Erythroblast (primary cell): Measurements from ENCODE around the gene ANHX.

ENCODE experiments used
- DNase-seq, 2 experiments: peaks; one replicate each; lab custom pipeline; 2025; lab: John Stamatoyannopoulos, UW
- GATA1 ChIP-seq: IDR thresholded peaks from 2 replicates; pipeline ENCODE4 v1.6.1; 2011; ENCODE audit warnings: low read depth, mild to moderate bottlenecking, control low read depth, low read length, moderate library complexity
- POLR2A ChIP-seq: IDR thresholded peaks from 2 replicates; pipeline ENCODE4 v1.6.1; 2011; ENCODE audit warnings: mild to moderate bottlenecking, low read length

The ANHX gene

DNA sequence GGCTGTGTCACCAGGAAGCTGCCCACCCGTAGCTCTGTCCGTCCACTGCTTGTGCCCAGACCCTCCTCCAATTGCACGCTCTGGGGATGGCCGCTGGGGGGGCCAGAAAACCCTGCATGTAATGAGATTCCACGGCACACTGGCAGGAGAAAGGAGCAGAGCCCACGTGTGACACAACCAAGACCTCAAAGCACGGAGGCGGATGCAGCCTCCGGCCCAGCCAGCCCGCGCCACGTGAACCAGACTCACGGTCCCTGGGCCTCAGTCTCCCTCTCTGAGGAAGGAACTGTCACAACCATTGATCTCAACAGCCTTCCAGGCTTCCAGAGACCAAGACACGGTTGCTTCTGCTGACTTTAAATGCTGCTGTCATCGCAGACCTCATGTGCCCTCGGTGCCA is 14.4 kb downstream of the ANHX start:
- no peak for DNase-seq
- no peak for TF ChIP-seq GATA1

GRCh38 chr12:133220521-133220920 is 15.2 kb downstream of the ANHX start:
- DNase-seq = no peak
- TF ChIP-seq POLR2A = no peak
- no peak for TF ChIP-seq GATA1

- no peak for DNase-seq
- TF ChIP-seq GATA1 (no peak), POLR2A (no peak)
Observed at GRCh38 chr12:133217219-133217618, 18.5 kb downstream of the ANHX start.

DNA sequence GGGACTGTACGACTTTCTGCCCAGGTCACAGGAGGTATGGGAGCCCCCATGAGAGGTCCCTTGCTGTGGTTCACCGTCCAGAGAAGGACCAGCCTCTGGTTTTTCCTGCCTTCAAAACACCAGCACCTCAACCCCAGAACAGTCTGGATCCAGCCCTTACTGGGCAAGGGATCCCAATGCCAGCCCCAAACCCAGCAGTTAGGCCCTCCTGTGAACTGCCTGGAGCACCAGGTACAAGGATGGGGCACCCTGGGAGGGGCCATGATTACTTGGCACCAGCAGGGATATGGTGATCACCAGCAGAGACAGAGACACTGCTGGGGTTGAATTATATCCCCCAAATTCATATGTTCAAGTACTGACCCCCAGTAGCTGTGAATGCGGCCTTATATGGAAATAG is 20.0 kb downstream of the ANHX start:
- TF ChIP-seq GATA1 (no peak), POLR2A (no peak)
- DNase-seq = no peak

- TF ChIP-seq POLR2A = no peak
- TF ChIP-seq GATA1 = no peak
- DNase-seq = no peak
Observed at GRCh38 chr12:133206390-133206789, 29.3 kb downstream of the ANHX start.

- peak; percentile 26 to 30 for DNase-seq
- TF ChIP-seq GATA1 (no peak), POLR2A (no peak)
Observed at GRCh38 chr12:133204264-133204603, 31.4 kb downstream of the ANHX start.

DNA sequence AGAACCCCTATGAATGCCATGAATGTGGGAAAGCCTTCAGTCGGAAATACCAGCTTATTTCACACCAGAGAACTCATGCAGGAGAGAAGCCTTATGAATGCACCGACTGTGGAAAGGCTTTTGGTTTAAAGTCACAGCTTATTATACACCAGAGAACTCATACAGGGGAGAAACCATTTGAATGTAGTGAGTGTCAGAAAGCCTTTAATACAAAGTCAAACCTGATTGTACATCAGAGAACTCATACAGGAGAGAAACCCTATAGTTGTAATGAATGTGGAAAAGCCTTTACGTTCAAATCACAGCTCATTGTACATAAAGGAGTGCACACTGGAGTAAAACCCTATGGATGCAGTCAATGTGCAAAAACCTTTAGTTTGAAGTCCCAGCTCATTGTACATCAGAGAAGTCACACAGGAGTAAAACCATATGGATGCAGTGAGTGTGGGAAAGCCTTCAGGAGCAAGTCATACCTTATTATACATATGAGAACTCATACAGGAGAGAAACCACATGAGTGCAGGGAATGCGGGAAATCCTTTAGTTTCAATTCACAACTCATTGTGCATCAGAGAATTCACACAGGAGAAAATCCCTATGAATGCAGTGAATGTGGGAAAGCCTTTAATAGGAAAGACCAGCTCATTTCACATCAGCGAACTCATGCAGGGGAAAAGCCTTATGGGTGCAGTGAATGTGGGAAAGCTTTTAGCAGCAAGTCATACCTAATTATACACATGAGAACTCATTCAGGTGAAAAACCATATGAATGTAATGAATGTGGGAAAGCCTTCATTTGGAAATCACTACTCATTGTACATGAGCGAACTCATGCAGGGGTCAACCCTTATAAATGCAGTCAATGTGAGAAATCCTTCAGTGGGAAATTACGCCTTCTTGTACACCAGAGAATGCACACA is 32.1 kb downstream of the ANHX start:
- no peak for TF ChIP-seq GATA1
- no peak for TF ChIP-seq POLR2A
- DNase-seq = peak; percentile 42 to 49

DNA sequence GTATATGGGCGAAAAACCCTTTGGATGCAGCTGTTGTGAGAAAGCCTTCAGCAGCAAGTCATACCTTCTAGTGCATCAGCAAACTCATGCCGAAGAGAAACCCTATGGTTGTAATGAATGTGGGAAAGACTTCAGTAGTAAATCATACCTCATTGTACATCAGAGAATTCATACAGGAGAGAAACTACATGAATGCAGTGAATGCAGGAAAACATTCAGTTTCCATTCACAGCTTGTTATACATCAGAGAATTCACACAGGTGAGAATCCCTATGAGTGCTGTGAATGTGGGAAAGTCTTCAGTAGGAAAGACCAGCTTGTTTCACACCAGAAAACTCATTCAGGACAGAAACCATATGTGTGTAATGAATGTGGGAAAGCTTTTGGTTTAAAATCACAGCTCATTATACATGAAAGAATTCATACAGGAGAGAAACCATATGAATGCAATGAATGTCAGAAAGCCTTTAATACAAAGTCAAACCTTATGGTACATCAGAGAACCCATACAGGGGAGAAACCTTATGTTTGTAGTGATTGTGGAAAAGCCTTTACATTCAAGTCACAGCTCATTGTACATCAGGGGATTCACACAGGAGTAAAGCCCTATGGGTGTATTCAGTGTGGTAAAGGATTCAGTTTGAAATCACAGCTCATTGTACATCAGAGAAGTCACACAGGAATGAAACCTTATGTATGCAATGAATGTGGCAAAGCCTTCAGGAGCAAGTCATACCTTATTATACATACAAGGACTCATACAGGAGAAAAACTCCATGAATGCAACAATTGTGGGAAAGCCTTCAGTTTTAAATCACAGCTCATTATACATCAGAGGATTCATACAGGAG is 33.0 kb downstream of the ANHX start:
- DNase-seq = peak; percentile 34 to 53
- TF ChIP-seq POLR2A = no peak
- TF ChIP-seq GATA1 = no peak

GRCh38 chr12:133201888-133202287 is 33.8 kb downstream of the ANHX start:
- TF ChIP-seq POLR2A (no peak), GATA1 (no peak)
- no peak for DNase-seq

DNA sequence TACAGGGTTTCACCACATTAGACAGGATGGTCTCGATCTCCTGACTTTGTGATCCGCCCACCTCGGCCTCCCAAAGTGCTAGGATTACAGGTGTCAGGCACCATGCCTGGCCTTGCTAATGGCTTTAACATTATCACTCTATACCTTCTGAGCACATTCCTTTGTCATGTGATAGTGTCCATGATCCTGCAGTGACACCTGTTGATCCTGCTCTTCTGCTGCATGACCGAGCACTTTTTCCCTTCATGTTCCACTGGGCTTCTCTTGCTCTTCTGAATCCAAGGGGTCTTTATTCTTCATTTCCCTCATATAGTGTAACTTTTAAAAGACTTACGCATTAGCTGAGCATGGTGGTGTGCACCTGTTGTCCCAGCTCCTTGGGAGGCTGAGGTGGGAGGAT is 42.8 kb downstream of the ANHX start:
- TF ChIP-seq POLR2A (no peak), GATA1 (no peak)
- DNase-seq = no peak

- DNase-seq = no peak
- TF ChIP-seq GATA1 = no peak
- no peak for TF ChIP-seq POLR2A
Observed at GRCh38 chr12:133190176-133190575, 45.5 kb downstream of the ANHX start.

DNA sequence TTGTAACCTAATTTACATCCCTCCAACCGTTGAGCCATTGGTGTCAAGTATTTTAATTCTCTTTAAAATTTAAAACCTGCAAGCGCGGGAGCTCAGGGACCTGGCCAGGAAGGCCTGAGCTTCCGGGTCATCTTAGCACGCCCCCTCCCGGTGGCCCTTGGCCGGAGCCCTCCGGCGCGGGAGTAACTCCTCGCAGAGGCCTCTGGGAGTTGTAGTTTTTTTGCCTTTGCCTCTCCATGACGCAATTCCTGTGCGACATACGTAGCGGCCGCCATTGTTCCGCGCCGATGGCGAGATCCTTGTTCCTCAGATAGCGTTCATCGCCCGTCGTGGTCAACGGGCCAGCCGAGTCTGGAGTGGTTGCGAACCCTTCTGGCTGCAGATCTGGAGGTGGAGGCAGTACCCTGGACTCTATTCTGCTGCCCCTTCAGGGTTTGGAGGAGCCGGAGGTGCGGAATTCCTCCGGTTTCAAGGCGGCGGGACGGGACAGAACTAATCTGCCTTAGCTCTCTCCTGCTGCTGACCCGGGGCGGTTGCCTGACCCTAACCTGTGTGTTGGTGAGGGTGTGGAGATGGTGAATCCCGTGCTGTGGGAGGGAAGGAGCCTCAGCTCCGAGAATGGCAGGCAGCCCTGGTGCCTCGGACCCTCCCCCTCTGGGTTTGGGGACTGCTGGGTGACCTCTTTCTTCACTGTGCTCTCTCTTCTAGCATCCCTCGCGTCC is 54.3 kb downstream of the ANHX start, which contains the start of gene ZNF268:
Gene ZNF268 (plus strand): TSS at position 258 of the 722 bp plus-strand sequence. CDS start 503 bp downstream, outside the sequence.
- TF ChIP-seq GATA1 (no peak), POLR2A (peak; percentile 71)
- DNase-seq = peak; percentile 94 to 96

DNA sequence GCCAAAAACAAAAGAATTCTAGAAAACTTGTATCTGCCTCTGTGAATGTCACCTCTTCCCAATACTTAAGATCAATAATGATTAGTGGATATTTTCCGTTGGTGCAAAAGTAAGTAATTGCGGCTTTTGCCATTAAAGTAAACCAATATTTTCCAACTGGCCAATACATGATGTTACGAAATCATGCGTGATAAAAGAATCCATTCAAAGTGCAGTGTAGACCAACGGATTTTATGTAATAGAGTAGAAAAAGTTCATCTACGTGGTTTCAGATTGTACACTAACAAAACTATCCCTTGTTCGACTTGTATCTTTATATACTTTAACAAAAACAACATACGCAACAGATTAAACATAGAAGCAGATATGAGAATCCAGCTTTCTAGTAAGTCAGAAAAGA is 55.0 kb downstream of the ANHX start:
- DNase-seq = peak in 1 of 2 experiments; percentile 29
- no peak for TF ChIP-seq GATA1
- TF ChIP-seq POLR2A = no peak
